WERI-Rb-1 (cell line): Measurements from ENCODE around the gene CEP162.

Experiments used
- DNase-seq: peaks from one replicate; pipeline ENCODE4 v3.0.0-alpha.2; 2020
- H3K27ac ChIP-seq: fragments of 250-450 bp; sonication (Bioruptor Pico); 2 replicates; pipeline ENCODE4 v1.5.1; 2020; ENCODE audit warnings: mild to moderate bottlenecking, moderate library complexity
- H3K27me3 ChIP-seq: fragments of 250-450 bp; sonication (Bioruptor Pico); 2 replicates; pipeline ENCODE4 v1.5.1; 2021; ENCODE audit warnings: mild to moderate bottlenecking, low read depth, moderate library complexity; ENCODE audit not compliant: insufficient read depth, severe bottlenecking
- H3K36me3 ChIP-seq: fragments of 250-450 bp; sonication (Bioruptor Pico); 2 replicates; pipeline ENCODE4 v1.5.1; 2020; ENCODE audit warnings: mild to moderate bottlenecking, moderate library complexity
- H3K4me3 ChIP-seq: 2 replicates; pipeline ENCODE4 v1.5.1; 2011; ENCODE audit warnings: low read depth, mild to moderate bottlenecking, control low read depth, low read length
- H3K9me3 ChIP-seq: fragments of 250-450 bp; sonication (Bioruptor Pico); 2 replicates; pipeline ENCODE4 v1.5.1; 2021; ENCODE audit warnings: mild to moderate bottlenecking, moderate library complexity; ENCODE audit not compliant: severe bottlenecking
- CTCF ChIP-seq: IDR thresholded peaks from 2 replicates; pipeline ENCODE4 v1.5.1; 2011; ENCODE audit warnings: low read depth, mild to moderate bottlenecking, control low read depth, inconsistent platforms, low read length

CEP162 gene, protein sequence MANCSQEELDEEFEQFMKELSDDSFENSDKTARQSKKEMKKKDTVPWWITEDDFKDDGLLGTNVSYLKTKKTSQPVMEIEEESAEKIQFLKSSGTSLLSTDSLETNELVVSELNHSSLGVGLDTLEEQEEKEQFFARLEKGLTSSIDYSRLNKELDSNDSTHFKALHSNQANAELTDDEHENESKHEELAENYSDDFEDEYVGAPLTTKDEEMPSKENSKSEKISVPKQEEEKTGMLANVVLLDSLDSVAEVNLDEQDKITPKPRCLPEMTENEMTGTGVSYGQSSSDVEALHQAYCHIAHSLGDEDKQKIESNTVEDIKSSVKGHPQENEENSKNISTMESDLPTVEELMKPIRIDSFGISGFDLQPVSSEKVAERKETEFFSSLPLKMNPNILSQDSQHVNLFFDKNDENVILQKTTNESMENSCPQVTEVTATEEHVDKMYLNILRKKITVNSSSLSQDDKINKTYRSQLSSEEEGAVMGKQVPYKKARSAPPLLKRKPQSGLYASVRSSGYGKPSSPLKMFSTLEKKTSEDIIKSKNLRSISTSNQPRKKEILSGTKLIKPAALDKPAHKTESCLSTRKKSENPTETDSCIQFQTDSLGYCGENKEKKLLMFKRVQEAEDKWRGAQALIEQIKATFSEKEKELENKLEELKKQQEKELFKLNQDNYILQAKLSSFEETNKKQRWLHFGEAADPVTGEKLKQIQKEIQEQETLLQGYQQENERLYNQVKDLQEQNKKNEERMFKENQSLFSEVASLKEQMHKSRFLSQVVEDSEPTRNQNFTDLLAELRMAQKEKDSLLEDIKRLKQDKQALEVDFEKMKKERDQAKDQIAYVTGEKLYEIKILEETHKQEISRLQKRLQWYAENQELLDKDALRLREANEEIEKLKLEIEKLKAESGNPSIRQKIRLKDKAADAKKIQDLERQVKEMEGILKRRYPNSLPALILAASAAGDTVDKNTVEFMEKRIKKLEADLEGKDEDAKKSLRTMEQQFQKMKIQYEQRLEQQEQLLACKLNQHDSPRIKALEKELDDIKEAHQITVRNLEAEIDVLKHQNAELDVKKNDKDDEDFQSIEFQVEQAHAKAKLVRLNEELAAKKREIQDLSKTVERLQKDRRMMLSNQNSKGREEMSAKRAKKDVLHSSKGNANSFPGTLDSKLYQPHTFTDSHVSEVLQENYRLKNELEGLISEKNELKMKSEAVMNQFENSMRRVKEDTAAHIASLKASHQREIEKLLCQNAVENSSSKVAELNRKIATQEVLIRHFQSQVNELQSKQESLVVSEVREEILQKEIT (N-terminal part only)

GRCh38 chr6:84227434-84228197 is at the start of gene CEP162:
CEP162 (minus strand) TSS chr6:84227643; CDS start chr6:84226393, 1,250 bp downstream.
- DNase-seq: peak; percentile 88
- TF ChIP-seq CTCF: peak; percentile 54
- Histone ChIP-seq H3K27me3 (no peaks in the 10 kb centered on the region), H3K36me3 (peaks cover 4% of the 10 kb centered on the region; the same call in 1 of the 2 replicates), H3K9me3 (no peaks in the 10 kb centered on the region), H3K4me3 (peak within 1 kb of the TSS; percentile 81), H3K27ac (peak within 1 kb of the TSS; percentile 74)

- Histone ChIP-seq H3K27ac (no peak overlapping the region), H3K27me3 (no peaks in the 10 kb centered on the region), H3K36me3 (no peaks in the 10 kb centered on the region), H3K4me3 (no peak overlapping the region), H3K9me3 (no peaks in the 10 kb centered on the region)
- no peak for DNase-seq
- TF ChIP-seq CTCF: no peak
These were observed 47.4 kb upstream of the CEP162 start for GRCh38 chr6:84274856-84275255.

DNA sequence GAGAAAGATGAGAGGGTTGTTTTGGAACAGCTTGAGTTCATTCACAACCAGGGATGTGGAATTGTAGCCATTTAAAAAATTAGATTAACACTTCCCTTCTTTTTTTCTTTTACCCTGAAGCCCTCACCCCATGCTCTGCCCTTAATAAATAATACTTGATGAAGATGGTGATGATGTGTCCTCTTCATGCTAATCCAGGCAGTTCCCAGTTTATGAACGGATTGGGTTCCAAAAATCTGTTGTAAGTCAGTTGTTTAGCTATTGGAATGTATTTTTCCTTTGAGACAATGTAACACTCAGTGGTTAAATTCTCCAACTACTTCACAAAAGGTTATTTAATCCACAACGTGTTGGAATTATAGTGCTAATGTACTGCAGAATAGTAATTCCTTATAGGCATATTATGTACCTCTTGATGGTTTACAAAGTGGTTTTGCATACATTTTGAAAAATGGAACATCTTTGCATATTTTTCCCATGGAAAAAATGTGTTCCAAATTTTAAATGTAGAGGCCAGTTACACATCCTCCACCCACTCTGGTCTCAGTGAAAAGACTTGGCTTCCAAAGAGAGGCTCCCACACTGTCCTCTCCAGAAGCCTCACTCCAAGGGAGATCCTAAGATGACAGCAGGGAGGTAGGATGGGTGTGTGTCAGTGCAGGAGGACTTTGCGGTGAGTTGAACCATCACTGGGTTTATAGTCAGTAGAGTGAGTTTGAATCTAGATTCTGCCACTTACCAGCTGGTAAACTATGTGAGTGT is 45.8 kb upstream of the CEP162 start:
- no peaks in the 10 kb centered on the region for H3K36me3 ChIP-seq
- DNase-seq: no peak
- no peaks in the 10 kb centered on the region for H3K27me3 ChIP-seq
- H3K4me3 ChIP-seq: no peak overlapping the region
- H3K27ac ChIP-seq: no peak overlapping the region
- no peak for TF ChIP-seq CTCF
- H3K9me3 ChIP-seq: no peaks in the 10 kb centered on the region

DNA sequence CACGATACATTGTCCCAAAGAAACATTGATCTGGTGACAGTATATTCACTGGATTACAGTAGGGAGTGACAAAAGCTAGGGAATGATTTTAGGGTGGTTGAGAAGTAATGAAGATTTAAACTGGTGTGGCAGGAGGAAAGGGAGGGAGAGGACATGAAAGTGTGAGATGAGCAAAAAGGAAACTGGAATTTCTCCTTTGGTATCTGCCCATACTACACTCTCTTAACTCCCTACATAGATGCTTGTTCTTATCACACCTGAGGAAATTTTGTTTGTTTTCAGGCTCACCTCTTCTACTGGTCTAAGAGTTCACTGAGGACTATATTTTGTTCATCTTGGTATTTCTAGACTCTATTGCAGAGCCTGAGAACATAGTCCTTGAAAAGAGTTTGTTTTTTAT is 44.9 kb upstream of the CEP162 start:
- H3K36me3 ChIP-seq: no peaks in the 10 kb centered on the region
- no peak overlapping the region for H3K27ac ChIP-seq
- H3K27me3 ChIP-seq: no peaks in the 10 kb centered on the region
- H3K9me3 ChIP-seq: no peaks in the 10 kb centered on the region
- TF ChIP-seq CTCF: no peak
- no peak overlapping the region for H3K4me3 ChIP-seq
- no peak for DNase-seq
